NCI-H128 (cell line): ENCODE measurements around the gene TMEM150C.

Source experiments
- DNase-seq: peaks from one replicate; lab custom pipeline; 2025; ENCODE audit not compliant: unreplicated experiment; lab: John Stamatoyannopoulos, UW

The TMEM150C gene

GRCh38 chr4:82561786-82562563 lies at the start of gene TMEM150C:
Gene TMEM150C (minus strand): TSS chr4:82561988. CDS start chr4:82504657, 57,331 bp downstream.
- no peak for DNase-seq

- DNase-seq, result no peak
These were observed 49.7 kb upstream of the TMEM150C start for GRCh38 chr4:82611527-82611926.

DNA sequence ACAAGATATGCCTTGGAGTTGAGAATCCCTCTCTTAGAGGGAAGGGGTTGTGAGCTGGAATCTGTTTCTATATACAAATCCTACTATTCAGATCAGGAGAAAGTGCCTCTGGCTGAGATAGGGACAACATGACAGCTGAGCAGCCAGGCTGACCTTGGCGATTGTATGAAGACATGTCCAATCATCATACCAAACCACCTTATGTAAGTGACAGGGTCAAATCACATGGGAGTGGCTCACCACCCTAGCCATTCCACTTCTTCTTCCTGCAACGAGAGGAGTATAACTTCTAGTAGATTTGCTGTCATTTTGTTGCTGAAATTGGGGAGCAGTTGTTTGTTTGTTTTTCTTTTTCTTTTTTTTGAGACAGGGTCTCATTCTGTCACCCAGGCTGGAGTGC lies 48.3 kb upstream of the TMEM150C start:
- no peak for DNase-seq

DNA sequence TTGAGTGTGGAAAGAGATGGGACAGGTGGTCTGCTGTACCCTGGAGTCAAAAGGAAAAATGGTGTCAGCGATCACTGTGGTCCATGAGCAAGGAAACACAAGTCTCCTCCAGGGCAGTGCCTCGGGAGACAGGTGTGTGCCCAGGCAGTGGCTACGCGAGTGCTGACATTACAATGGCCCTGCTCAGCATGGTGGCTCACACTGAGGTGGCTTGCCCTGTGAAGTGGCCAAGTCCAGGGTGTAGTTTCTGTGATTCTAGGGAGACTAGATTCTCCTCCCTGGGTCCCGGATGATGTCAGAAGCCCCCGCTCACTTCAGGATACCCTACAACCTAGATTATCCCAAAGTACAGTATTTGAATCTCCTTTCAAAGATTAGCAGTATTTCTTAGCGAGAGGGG lies 44.8 kb upstream of the TMEM150C start:
- DNase-seq, result no peak

GRCh38 chr4:82604522-82604921 lies 42.7 kb upstream of the TMEM150C start:
- no peak for DNase-seq

DNA sequence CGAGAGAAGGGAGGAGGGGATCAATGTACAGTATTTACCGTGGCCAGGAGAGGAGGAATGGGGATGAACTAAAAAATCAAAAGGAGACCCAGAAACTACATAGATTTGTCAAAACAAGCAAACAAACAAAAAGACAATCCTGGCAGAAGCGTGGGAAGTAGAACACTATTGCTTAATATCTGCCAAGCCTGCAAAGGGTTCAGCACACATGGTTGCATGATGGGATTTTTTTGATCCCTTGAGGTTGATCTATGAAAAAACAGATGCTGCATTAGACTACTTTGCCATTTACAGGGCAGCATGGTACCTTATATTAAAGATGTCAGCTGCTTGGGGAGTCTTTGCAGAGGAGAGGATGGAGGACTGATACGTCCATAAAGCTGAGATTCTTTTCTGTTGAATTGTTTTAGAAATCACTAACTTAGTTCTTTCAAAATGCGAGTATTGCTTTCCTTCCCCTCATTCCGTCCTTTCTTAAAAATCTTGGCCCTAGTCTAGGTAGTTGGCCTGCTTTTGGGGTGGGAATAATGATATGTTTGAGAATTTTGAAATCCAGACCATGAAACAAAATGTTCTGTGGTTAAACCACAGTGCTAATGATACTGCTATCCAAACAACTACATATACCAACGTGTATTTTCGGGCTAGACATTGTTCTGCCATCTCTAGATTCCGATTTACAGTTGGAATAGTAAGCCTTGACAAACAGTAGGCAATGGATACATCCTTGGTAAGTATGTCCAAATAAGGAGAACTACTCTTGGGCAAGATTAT lies 39.6 kb upstream of the TMEM150C start:
- DNase-seq, result no peak

DNA sequence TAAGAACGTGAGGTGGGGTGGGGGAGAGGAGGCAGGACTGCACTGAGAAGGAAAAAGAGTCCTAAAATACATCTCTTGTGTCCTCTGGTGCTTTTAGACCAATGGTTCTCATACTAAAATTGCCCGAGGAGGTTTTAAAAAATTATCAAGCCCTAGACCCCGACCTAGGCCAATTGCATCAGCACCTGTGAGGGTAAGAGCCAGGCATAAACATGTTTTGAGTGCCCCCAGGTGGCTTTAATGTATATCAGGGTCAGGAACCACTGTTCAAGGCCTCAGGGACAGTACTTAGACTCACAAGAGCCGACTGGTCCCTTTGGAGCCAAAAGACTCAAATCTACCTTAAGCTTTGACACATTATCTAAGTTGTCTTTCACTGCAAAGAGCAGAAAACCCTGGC lies 37.5 kb upstream of the TMEM150C start:
- DNase-seq, result no peak

DNA sequence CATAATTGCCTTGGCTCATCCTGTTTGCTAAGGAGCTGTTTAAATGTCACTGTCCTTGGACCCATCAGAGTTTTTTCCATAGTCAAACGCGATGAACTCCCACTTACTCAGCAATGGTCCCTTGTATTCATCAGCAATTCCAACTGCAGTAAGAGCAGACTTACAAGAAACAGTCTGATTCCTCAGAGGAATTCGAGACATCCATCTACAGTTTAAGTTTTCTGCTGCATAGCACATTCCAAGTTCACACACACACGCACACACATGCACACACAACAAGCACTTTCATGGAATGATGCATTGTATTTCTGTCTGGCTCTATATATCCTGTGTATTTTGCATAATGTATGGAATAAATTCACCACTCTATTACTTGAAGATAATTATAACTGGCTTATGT lies 32.7 kb upstream of the TMEM150C start:
- no peak for DNase-seq

DNA sequence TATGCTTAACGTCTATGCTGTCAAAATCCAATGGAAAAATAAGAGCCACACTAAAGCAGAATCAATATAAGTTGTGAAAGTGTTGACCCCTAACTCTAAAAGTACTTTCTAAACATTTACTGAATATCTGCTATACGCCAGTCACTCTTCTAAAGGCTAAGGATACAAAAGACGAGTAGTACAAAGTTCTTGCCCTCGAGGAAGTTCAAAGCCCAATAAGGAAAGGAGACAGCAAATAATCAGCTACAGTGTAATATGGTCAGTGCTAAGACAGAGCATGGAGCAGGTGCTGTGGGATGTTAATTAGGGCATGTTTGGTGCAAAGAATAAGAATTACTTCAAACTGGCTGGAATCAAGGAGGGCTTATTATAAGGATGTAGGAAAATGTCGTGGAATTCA lies 31.6 kb upstream of the TMEM150C start:
- no peak for DNase-seq

DNA sequence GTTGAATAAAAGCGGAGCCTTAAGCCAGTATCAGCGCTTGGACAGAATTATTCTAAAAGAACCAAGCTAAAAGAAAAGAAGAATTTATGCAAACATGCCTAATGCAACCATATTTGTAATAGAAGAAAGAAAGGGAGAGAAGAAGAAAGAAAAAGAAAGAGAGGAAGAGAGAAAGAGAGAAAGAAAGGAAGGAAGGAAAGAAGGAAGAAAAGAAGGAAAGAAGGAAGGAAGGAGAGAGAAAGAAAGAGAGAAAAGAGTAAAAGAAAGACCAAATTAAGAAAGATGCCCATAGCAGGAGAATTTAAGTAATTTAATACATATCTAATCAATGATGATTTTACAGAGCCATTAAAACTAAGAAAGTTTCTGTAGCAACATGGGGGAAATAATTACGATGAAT lies 30.9 kb upstream of the TMEM150C start:
- DNase-seq, result no peak

DNA sequence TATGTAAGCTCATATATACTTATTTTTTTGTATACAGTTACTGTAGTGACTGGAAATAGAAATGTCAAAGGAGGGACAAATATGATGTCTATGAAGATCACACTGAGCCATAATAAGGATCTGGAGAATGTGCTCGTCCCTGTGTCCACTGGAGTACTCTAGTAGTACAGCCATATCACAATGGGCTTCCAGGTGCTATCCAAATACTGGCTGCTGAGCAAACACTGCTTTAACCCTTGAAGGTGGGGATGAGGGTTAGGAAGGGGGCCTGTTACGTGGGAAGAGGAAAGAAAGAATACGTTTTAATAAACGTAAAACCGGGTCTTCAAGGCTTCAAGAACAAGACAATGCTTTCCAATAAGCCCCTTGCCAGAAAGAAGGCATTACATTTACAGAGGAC lies 29.8 kb upstream of the TMEM150C start:
- no peak for DNase-seq

- no peak for DNase-seq
These were observed 28.0 kb upstream of the TMEM150C start for GRCh38 chr4:82589756-82590155.

GRCh38 chr4:82588771-82589270 lies 27.0 kb upstream of the TMEM150C start:
- no peak for DNase-seq

DNA sequence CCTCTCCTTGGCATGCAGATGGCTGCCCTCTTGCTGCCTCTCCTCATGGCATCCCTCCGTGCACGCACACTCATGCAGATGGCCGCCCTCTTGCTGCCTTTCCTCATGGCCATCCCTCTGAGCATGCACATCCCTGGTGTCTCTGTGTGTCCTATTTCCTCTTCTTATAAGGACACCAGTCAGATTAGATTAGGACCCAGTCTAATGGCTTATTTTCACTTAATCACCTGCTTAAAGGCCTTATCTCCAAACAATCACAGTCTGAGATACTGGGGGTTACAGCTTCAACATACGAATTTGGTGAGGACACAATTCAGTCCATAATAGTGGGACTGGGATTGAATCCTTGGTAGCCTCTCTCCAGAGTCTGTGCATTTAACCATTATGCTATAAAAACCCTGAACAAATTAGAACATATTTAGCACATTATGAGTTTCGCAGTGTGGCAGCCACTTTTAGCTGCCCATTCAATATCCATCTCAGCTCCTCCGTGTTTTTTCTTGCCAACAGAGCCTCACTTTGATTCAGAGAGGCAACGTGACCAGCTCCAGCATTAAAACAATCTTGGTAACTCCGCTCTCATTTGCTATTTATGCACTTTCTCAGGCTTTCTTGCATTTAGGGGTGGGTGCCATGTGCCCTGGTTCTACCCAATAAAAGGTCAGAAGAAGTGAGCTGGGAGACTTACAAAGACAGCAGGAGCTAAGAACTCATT lies 26.2 kb upstream of the TMEM150C start:
- no peak for DNase-seq

DNA sequence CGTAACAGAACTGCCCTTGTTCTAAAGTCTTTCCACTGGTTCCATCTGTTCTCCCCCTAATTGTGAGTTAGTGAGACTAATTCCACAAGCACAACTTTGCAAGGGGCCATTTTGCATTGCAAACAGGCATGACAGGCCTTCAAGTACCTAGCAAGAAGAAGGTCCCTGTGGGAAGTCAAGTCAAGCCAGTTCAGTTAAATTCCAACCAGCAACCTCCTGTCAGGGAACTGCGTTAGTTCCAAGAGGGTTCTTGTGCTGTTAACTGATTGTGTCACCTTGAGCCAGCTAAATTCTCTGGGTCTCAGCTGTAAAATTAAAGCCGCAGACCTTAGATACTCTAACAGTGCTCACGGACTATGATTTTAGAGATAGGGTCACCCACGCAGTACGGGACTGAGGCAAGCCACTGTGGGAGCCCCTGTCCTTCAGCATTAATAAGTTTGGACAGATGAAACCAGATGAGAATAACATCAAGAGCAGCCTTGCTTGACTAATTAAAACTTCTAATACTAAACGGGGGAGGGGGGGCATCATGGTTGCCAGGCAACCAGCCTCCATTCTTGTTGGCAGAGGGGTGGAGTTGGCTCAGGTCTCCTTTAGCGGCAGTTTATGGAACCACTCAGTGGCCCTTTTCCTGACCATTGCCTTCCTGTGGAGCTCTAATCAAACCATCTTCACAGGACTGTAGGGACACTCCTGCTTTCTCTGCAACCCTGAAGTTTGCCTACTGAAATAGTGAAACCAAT lies 24.1 kb upstream of the TMEM150C start:
- DNase-seq, result no peak

DNA sequence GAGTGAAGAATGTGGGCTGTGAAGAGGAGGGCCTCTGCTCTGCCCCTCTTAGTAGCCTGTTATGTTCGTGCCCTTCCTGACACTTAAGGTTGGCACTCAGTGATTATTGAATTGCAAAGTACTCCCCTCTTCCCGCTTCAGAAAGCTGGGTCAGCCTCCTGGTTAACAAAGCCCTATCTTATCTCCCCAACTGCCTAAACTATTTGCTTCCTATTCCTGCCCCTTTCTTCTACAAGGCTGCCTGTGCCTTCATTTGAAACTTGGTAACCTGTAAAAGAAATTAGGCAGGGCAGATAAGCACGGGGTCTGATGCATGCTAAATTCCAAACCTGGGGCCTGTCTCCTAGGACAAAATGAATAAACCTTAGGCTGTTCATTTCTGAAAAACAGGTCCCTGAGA lies 23.1 kb upstream of the TMEM150C start:
- DNase-seq, result no peak

- DNase-seq, result no peak
These were observed 22.3 kb upstream of the TMEM150C start for GRCh38 chr4:82583897-82584587.

DNA sequence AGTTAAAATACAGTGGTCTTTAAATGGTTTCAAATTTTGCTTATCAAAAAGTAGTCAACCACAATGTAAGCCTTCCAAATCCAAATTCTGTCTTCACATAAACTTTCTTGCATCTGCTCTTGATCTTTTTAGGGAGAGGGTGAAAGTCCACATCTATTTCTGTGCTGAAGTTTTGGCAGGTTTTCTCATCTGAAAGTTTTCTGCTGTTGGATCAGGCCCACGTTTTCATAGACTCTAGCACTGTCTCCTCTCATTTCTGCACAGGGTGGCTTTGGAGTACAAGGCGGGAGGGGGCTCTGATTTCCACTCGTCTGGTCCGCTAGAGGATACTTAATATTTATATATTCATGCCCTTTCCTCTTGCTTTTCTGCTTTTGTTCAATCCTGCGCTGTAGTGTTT lies 18.1 kb upstream of the TMEM150C start:
- DNase-seq, result no peak

GRCh38 chr4:82578935-82579334 lies 17.1 kb upstream of the TMEM150C start:
- no peak for DNase-seq

- no peak for DNase-seq
These were observed 15.7 kb upstream of the TMEM150C start for GRCh38 chr4:82577451-82577850.
